Measurements from ENCODE around the gene S100A6.

DNA sequence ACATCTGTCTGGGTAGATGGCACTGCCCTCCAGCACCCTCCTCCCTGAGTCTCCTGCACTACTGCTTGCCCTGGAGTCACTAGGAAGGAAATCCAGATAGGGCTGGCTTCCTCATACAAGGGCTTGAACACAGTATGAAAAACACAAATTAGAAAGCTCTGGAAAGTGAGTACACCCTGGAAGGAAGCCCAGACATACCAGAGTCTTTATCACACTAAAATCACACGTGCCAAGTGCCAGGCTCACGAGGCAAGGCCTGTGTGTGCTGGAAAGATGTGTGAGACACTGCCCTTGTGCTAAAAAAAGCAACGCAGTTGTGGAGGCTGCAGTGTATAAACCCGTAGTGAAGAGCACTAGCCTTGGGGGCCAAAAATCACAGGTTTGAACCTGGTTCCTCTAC is 47.1 kb downstream of the S100A6 start:
- TF ChIP-seq CTCF (IDR thresholded peaks at IDR 0.05) (no peak), EP300 (IDR thresholded peaks at IDR 0.05) (no peak), POLR2AphosphoS5 (IDR thresholded peaks at IDR 0.05) (no peak)

Measured in suprapubic skin (tissue), 4 donors.